Midbrain (tissue), 1 donor: ENCODE measurements around the gene TMEM132D.

ENCODE experiments used
- DNase-seq: peaks from one replicate; lab custom pipeline; 2025; lab: John Stamatoyannopoulos, UW

Gene TMEM132D

GRCh38 chr12:129534966-129535750 lies 368.7 kb downstream of the TMEM132D start:
- DNase-seq = no peak

- DNase-seq = no peak
Observed at GRCh38 chr12:129532707-129533499, 370.9 kb downstream of the TMEM132D start.

- DNase-seq = no peak
Observed at GRCh38 chr12:129532082-129532481, 371.7 kb downstream of the TMEM132D start.

- no peak for DNase-seq
Observed at GRCh38 chr12:129530984-129531383, 372.8 kb downstream of the TMEM132D start.

- DNase-seq = no peak
Observed at GRCh38 chr12:129530517-129530916, 373.3 kb downstream of the TMEM132D start.

GRCh38 chr12:129527506-129527905 lies 376.3 kb downstream of the TMEM132D start:
- DNase-seq = no peak

- no peak for DNase-seq
Observed at GRCh38 chr12:129523621-129524020, 380.2 kb downstream of the TMEM132D start.

GRCh38 chr12:129520739-129521138 lies 383.1 kb downstream of the TMEM132D start:
- no peak for DNase-seq

- no peak for DNase-seq
Observed at GRCh38 chr12:129503802-129504201, 400.0 kb downstream of the TMEM132D start.

GRCh38 chr12:129496226-129496625 lies 407.6 kb downstream of the TMEM132D start:
- DNase-seq = no peak

GRCh38 chr12:129494766-129495165 lies 409.1 kb downstream of the TMEM132D start:
- DNase-seq = no peak

GRCh38 chr12:129494260-129494659 lies 409.6 kb downstream of the TMEM132D start:
- DNase-seq = no peak

GRCh38 chr12:129489100-129489676 lies 414.6 kb downstream of the TMEM132D start:
- DNase-seq = no peak

GRCh38 chr12:129486931-129487330 lies 416.9 kb downstream of the TMEM132D start:
- DNase-seq = no peak

- DNase-seq = no peak
Observed at GRCh38 chr12:129483111-129483893, 420.5 kb downstream of the TMEM132D start.

- DNase-seq = no peak
Observed at GRCh38 chr12:129481921-129482320, 421.9 kb downstream of the TMEM132D start.

- no peak for DNase-seq
Observed at GRCh38 chr12:129470196-129470595, 433.6 kb downstream of the TMEM132D start.

GRCh38 chr12:129467726-129468125 lies 436.1 kb downstream of the TMEM132D start:
- DNase-seq = no peak

- no peak for DNase-seq
Observed at GRCh38 chr12:129467289-129467688, 436.5 kb downstream of the TMEM132D start.

GRCh38 chr12:129466499-129466898 lies 437.3 kb downstream of the TMEM132D start:
- DNase-seq = no peak

- no peak for DNase-seq
Observed at GRCh38 chr12:129459886-129460285, 443.9 kb downstream of the TMEM132D start.

- no peak for DNase-seq
Observed at GRCh38 chr12:129446696-129447095, 457.1 kb downstream of the TMEM132D start.
